Thyroid gland (tissue), 4 donors: Measurements from ENCODE around the gene IGFBP5. TPM values are rescaled to one million over a fixed set of nuclear protein-coding genes. Genes with fewer than 3 reads are reported as not detected.
A peak's percentile ranks its signal among the peaks of the same experiment; 100 is the strongest.

Experiments used
- DNase-seq, 2 donors: peaks; one replicate each; pipeline ENCODE4 v3.0.0-alpha.2; 2019
- H3K27ac ChIP-seq, 3 donors: fragments of 200-600 bp; sonication (generic); 1 replicate in 2 of 3; 2 replicates in 1 of 3; pipeline ENCODE4 v1.5.1; 2016 to 2019; ENCODE audit warnings: mild to moderate bottlenecking in 1 of 3, moderate library complexity in 1 of 3
- H3K27me3 ChIP-seq: fragments of 200-600 bp; sonication (generic); one replicate; pipeline ENCODE4 v1.5.1; 2019
- H3K36me3 ChIP-seq, 2 donors: fragments of 200-600 bp; sonication (generic); one replicate each; pipeline ENCODE4 v1.5.1; 2016 to 2019
- H3K4me1 ChIP-seq, 2 donors: fragments of 200-600 bp; sonication (generic); one replicate each; pipeline ENCODE4 v1.5.1; 2017 to 2019
- H3K4me3 ChIP-seq, 3 donors: fragments of 200-600 bp; sonication (generic); replicated peaks in 1 of 3; 1 replicate in 2 of 3; 2 replicates in 1 of 3; pipeline ENCODE4 v1.5.1; 2016; ENCODE audit warnings: mild to moderate bottlenecking in 1 of 3
- H3K9me3 ChIP-seq: fragments of 200-600 bp; sonication (generic); one replicate; pipeline ENCODE4 v1.5.1; 2017
- POLR2A ChIP-seq, 2 donors: fragments of 450-650 bp; IDR thresholded peaks; one replicate each; pipeline ENCODE4 v1.6.1; 2017; ENCODE audit warnings: antibody characterized with exemption in 2 of 2, mild to moderate bottlenecking in 2 of 2, moderate library complexity in 1 of 2
- WGBS, 2 donors: methylation state at CpG; one replicate each; pipeline ENCODE4 v1.1.5; 2017; 5-methylcytosine and 5-hydroxymethylcytosine counted together
- intact Hi-C: fragments of 100-400 bp; cut with DNase I; formaldehyde crosslinking; loops from one replicate; pipeline ENCODE4 v1.15.1; 2023
- total RNA-seq, 4 donors: library from RNA; depleted of rRNA; stranded (reverse); fragments of >200 nt; gene quantifications; one replicate each; pipeline ENCODE4 v1.2.3, GENCODE V29; 2016
- TF ChIP-seq, protein P1 (sequence below), 6 experiments: fragments of 200-600 bp in 3 of 6; fragments of 450-650 bp in 3 of 6; sonication (generic) in 3 of 6; IDR thresholded peaks; one replicate each; pipeline ENCODE4 v1.5.1; 2016 to 2019; ENCODE audit warnings: antibody characterized with exemption in 6 of 6, mild to moderate bottlenecking in 2 of 6, inconsistent platforms in 1 of 6, moderate library complexity in 1 of 6

Gene IGFBP5
- total RNA-seq, 4 donors from 2014 or later, result 704 to 1,519 (median 952) TPM

DNA sequence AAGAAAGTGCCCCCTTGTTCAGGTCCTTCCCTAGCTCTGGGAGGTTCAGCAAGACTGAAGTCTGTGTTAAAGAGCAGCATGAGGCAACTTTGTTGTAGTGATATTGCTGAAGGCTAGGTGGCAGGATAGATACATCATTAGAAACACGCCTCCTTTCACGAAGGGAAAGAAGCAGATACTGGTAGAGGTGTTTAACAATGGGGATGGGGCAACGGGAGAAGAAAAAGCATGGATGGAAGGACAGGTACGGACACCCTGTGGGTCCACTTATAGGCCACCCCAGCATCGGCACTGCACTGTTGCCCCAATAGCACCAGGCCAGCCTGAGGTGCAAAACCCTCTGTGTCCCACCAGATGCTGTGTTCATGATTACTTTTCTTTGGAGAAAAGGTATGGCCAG lies 3.5 kb upstream of the IGFBP5 start:
- intact Hi-C loops, result loop anchor here (5.0 to 10.0 kb wide), 4 partner anchors 283 to 813 kb away; no protein-coding TSS in a partner anchor
- Histone ChIP-seq H3K4me3 (no peak overlapping the region), H3K27ac (peak overlapping the region in 1 of 3 donors; percentile 11), H3K4me1 (peaks cover 36 to 62% of the 10 kb centered on the region in 2 donors), H3K36me3 (no peaks in the 10 kb centered on the region), H3K27me3 (no peaks in the 10 kb centered on the region), H3K9me3 (no peaks in the 10 kb centered on the region)
- 10 to 12% methylated on average over 5 of the region's 5 CpGs for WGBS, 2 donors
- TF ChIP-seq, protein P1, sequence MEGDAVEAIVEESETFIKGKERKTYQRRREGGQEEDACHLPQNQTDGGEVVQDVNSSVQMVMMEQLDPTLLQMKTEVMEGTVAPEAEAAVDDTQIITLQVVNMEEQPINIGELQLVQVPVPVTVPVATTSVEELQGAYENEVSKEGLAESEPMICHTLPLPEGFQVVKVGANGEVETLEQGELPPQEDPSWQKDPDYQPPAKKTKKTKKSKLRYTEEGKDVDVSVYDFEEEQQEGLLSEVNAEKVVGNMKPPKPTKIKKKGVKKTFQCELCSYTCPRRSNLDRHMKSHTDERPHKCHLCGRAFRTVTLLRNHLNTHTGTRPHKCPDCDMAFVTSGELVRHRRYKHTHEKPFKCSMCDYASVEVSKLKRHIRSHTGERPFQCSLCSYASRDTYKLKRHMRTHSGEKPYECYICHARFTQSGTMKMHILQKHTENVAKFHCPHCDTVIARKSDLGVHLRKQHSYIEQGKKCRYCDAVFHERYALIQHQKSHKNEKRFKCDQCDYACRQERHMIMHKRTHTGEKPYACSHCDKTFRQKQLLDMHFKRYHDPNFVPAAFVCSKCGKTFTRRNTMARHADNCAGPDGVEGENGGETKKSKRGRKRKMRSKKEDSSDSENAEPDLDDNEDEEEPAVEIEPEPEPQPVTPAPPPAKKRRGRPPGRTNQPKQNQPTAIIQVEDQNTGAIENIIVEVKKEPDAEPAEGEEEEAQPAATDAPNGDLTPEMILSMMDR (IDR thresholded peaks at IDR 0.05), result peak in 5 of 6 experiments; percentile 37 to 82 (median 79)
- no peak for TF ChIP-seq POLR2A (IDR thresholded peaks at IDR 0.05)
- no peak for DNase-seq

DNA sequence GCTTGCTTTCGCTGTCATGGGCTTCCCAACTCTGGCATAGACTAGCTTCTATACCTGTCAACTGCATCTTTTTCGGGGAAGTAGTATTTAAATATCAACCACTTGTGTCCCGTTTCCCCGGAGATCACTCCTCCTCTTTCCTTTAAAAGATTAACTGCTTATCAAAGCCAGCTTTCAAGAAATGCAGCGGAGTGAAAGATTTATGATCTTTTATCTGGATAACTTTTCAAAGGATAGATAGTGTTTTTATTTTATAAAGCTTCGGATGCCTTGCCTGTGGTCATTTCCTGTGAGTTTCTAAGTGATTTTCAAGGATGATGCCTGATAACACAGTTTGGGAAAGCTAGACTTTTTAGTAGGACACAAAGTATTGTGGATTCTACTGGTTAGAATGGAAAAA lies 2.9 kb upstream of the IGFBP5 start:
- H3K4me1 ChIP-seq, result peaks cover 35 to 66% of the 10 kb centered on the region in 2 donors
- no peaks in the 10 kb centered on the region for H3K27me3 ChIP-seq
- H3K4me3 ChIP-seq, result no peak overlapping the region
- no peak for DNase-seq
- H3K27ac ChIP-seq, result peak overlapping the region in 1 of 3 donors; percentile 11
- intact Hi-C loops, result loop anchor here (5.0 to 10.0 kb wide), 4 partner anchors 284 to 814 kb away; no protein-coding TSS in a partner anchor
- WGBS, 2 donors, result 73 to 81% methylated on average over 6 of the region's 6 CpGs
- TF ChIP-seq, protein P1 (IDR thresholded peaks at IDR 0.05), result no peak
- no peak for TF ChIP-seq POLR2A (IDR thresholded peaks at IDR 0.05)
- H3K36me3 ChIP-seq, result no peaks in the 10 kb centered on the region
- no peaks in the 10 kb centered on the region for H3K9me3 ChIP-seq

DNA sequence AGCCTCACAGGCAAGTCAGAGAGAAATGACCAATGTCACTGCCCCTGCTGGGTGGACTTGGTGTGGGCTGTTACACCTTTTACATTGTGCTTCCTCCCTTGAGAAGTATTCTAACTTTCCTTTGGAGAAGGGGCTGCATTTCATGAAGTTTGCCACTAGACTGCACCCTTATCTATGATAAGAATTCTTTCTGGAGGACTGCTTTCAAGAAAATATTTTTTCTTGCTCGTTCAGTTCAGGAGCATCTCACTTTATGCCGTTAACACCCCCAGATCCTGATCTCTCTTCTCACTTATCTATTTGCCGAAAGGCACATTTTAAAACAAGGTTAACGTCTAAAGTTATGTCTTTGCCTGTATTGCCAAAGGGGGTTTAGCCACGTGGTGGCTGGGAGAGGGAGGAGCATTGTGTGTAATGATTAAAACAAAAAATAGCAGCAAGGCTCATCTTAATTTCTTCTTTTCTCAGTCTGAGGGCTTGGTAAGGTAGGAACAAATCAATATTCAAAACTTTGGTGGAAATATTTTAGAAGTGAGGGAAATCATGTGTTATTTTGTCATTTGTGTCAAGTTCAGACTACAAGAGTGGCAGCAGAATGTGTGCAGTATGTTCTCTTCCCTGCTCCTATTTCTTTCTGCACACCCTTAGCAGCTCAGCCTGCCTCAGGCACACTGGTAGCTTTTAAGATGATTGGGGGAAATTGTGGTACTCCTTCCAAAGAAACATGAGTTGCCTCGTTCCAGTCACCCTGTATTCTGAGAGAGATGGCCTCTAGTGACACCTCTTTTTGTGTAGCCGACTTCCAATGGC lies 1.6 kb upstream of the IGFBP5 start:
- H3K27me3 ChIP-seq, result no peaks in the 10 kb centered on the region
- TF ChIP-seq POLR2A (IDR thresholded peaks at IDR 0.05), result no peak
- TF ChIP-seq, protein P1 (IDR thresholded peaks at IDR 0.05), result peak; percentile 34 to 80 (median 65)
- 34 to 39% methylated on average over 7 of the region's 7 CpGs for WGBS, 2 donors
- H3K4me3 ChIP-seq, result no peak overlapping the region
- peak in 1 of 2 donors; percentile 35 for DNase-seq
- H3K27ac ChIP-seq, result peak overlapping the region; percentile 31 to 86 (median 63)
- no peaks in the 10 kb centered on the region for H3K9me3 ChIP-seq
- intact Hi-C loops, result loop anchor here (5.0 to 10.0 kb wide), 4 partner anchors 285 to 815 kb away; no protein-coding TSS in a partner anchor
- H3K4me1 ChIP-seq, result peaks cover 25 to 55% of the 10 kb centered on the region in 2 donors
- no peaks in the 10 kb centered on the region for H3K36me3 ChIP-seq

DNA sequence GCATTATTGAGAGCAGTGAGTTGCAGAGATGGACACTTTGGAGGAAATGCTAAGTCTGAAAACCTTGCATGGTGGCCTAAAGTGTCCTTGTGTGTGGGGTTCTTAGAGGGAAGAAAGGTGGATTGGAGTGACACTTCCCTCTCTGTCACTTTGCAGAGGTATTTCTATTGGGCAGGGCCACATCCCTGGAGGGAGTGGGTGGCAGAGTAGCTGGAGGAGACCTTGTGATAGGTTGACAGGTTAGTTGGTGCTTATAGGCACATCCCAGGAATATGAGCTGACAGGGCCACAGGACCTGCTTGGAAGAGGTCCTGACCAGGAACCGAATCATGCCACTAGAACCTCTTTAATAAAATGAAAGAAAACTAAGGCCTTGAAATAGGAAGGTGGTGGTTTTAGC lies 972 bp upstream of the IGFBP5 start:
- no peak overlapping the region for H3K4me3 ChIP-seq
- peaks cover 25 to 51% of the 10 kb centered on the region in 2 donors for H3K4me1 ChIP-seq
- no peaks in the 10 kb centered on the region for H3K36me3 ChIP-seq
- peak overlapping the region; percentile 31 to 86 (median 63) for H3K27ac ChIP-seq
- DNase-seq, result no peak
- H3K9me3 ChIP-seq, result no peaks in the 10 kb centered on the region
- TF ChIP-seq, protein P1 (IDR thresholded peaks at IDR 0.05), result no peak
- no peak for TF ChIP-seq POLR2A (IDR thresholded peaks at IDR 0.05)
- H3K27me3 ChIP-seq, result no peaks in the 10 kb centered on the region
- 85 to 93% methylated on average over 1 of the region's 1 CpG for WGBS, 2 donors
- intact Hi-C loops, result loop anchor here (5.0 to 10.0 kb wide), 4 partner anchors 286 to 816 kb away; no protein-coding TSS in a partner anchor

DNA sequence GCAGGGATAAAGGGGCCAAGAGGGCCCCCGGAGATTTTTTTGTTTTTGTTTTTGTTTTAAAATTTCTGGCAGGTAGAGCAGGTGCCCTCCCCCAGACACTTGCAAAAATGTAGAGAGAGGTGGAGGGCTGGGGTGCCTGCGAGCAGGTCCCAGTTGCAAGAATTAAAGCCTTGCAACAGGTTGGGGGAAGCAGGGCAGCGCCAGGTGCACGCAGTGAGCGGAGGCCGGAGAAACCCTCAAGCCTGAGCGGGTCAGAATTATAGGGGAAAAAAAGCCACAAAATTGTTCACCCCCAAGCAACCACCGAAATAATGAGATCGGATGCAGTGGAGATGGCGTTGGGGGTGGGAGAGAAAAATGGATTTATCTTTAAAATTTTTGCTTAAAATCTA lies 527 bp downstream of the IGFBP5 start:
- no peaks in the 10 kb centered on the region for H3K9me3 ChIP-seq
- intact Hi-C loops, result loop anchor here (5.0 to 10.0 kb wide), 4 partner anchors 287 to 817 kb away; no protein-coding TSS in a partner anchor
- WGBS, 2 donors, result 4 to 5% methylated on average over 10 of the region's 10 CpGs
- peaks cover 26 to 51% of the 10 kb centered on the region in 2 donors for H3K4me1 ChIP-seq
- peaks cover under 1 to 5% of the 10 kb centered on the region in 2 donors for H3K36me3 ChIP-seq
- H3K4me3 ChIP-seq, result peak overlapping the region; percentile 72 to 81 (median 75)
- TF ChIP-seq, protein P1 (IDR thresholded peaks at IDR 0.05), result no peak
- no peak for TF ChIP-seq POLR2A (IDR thresholded peaks at IDR 0.05)
- H3K27me3 ChIP-seq, result no peaks in the 10 kb centered on the region
- DNase-seq, result peak in 1 of 2 donors; percentile 33
- peak overlapping the region; percentile 83 to 94 (median 86) for H3K27ac ChIP-seq
